ENCODE measurements around the gene TCHHL1. TPM values are rescaled to one million over a fixed set of nuclear protein-coding genes. Genes with fewer than 3 reads are reported as not detected.
A peak's percentile ranks its signal among the peaks of the same experiment; 100 is the strongest.

Gene TCHHL1
- total RNA-seq, 4 donors from 2014 or later: 6.6 TPM; not detected in 3

GRCh38 chr1:152118915-152119314 is 30.1 kb upstream of the TCHHL1 start:
- no peak for DNase-seq (ENCODE audit: low spot score in 2 of 2)
- TF ChIP-seq CTCF (IDR thresholded peaks at IDR 0.05) (no peak), POLR2A (IDR thresholded peaks at IDR 0.05) (no peak)
- no peak overlapping the region for H3K4me3 ChIP-seq (ENCODE audit: low read depth, poor library complexity, severe bottlenecking)
- intact Hi-C loops (cut with DNase I; ENCODE audit: low total_unique reads): no loop called here
- WGBS, 2 donors: 88 to 95% methylated on average over 1 of the region's 1 CpG

- intact Hi-C loops (cut with DNase I; ENCODE audit: low total_unique reads): no loop called here
- H3K4me3 ChIP-seq (ENCODE audit: low read depth, poor library complexity, severe bottlenecking): no peak within 1 kb of the TSS
- TF ChIP-seq POLR2A (IDR thresholded peaks at IDR 0.05): no peak
- TF ChIP-seq CTCF (IDR thresholded peaks at IDR 0.05): no peak
- DNase-seq (ENCODE audit: low spot score in 2 of 2): no peak
- 60 to 66% methylated on average over 4 of the region's 4 CpGs for WGBS, 2 donors
Measured at GRCh38 chr1:152115344-152115743, 26.5 kb upstream of the TCHHL1 start, which contains the start of gene TCHH. Gene TCHH (minus strand): TSS chr1:152115444. CDS start chr1:152114080, 1,364 bp downstream.

DNA sequence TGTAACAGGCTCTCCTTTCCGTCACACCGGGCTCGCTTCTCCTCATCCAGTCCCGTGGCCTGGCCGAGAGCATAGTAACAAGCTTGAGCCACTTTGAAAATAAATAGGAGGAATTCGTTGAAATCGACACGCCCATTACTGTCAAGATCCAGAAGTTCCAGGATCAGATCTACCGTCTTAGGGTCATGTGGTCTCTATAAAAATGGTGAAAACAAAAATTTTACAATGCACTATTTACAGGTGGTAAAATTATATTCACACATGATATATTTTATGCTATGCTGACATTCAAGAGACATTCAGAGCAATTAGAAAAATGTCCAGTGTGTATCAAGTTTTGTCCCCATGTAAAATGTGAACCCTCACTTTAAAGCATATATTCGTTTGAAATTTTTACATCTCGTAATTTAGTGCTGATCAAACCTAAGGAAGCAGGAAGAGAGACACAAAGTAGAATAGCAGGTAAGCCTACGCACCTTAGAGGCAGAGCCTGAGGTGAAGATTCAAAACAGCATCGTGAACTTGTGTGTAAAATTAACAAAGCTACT is 24.1 kb upstream of the TCHHL1 start:
- TF ChIP-seq POLR2A (IDR thresholded peaks at IDR 0.05): no peak
- TF ChIP-seq CTCF (IDR thresholded peaks at IDR 0.05): no peak
- H3K4me3 ChIP-seq (ENCODE audit: low read depth, poor library complexity, severe bottlenecking): no peak overlapping the region
- intact Hi-C loops (cut with DNase I; ENCODE audit: low total_unique reads): no loop called here
- no peak for DNase-seq (ENCODE audit: low spot score in 2 of 2)
- 37 to 39% methylated on average over 13 of the region's 13 CpGs for WGBS, 2 donors

- TF ChIP-seq POLR2A (IDR thresholded peaks at IDR 0.05): no peak
- TF ChIP-seq CTCF (IDR thresholded peaks at IDR 0.05): no peak
- no peak for DNase-seq (ENCODE audit: low spot score in 2 of 2)
- intact Hi-C loops (cut with DNase I; ENCODE audit: low total_unique reads): no loop called here
- peak overlapping the region; percentile 4 for H3K4me3 ChIP-seq (ENCODE audit: low read depth, poor library complexity, severe bottlenecking)
- 2% methylated on average over 46 to 53 of the region's 53 CpGs for WGBS, 2 donors
Measured at GRCh38 chr1:152112101-152112884, 23.4 kb upstream of the TCHHL1 start.

DNA sequence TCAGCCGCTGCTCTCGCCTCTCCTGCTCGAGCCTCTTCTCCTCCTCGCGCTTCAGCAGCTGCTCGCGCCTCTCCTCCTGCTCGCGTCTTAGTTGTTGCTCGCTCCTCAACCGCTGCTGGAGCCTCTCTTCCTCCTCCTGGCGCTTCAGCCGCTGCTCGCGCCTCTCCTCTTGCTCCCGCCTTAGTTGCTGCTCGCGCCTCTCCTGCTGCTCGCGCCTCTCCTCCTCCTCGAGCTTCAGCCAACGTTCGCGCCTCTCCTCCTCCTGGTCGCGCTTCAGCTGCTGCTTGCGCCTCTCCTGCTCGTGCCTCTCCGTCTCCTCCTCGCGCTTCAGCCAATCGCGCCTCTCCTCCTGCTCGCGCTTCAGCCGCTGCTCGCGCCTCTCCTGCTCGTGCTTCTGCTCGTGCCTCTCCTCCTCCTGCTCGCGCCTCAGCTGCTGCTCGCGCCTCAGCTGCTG is 22.7 kb upstream of the TCHHL1 start:
- no peak overlapping the region for H3K4me3 ChIP-seq (ENCODE audit: low read depth, poor library complexity, severe bottlenecking)
- WGBS, 2 donors: 1 to 2% methylated on average over 41 to 44 of the region's 44 CpGs
- intact Hi-C loops (cut with DNase I; ENCODE audit: low total_unique reads): no loop called here
- TF ChIP-seq POLR2A (IDR thresholded peaks at IDR 0.05): no peak
- no peak for TF ChIP-seq CTCF (IDR thresholded peaks at IDR 0.05)
- DNase-seq (ENCODE audit: low spot score in 2 of 2): no peak

All from lower leg skin (tissue), 4 donors.